KOPT-K1 (cell line): ENCODE measurements around the gene FBXW5.
A peak's percentile ranks its signal among the peaks of the same experiment; 100 is the strongest.

Source experiments
- H3K27ac ChIP-seq: fragments of 200-600 bp; sonication (generic); 2 replicates; pipeline ENCODE4 v1.5.1; 2016; ENCODE audit warnings: antibody characterized with exemption, mild to moderate bottlenecking, low read depth, low read length; ENCODE audit not compliant: poor library complexity, severe bottlenecking
- H3K36me3 ChIP-seq: fragments of 200-600 bp; sonication (generic); 2 replicates; pipeline ENCODE4 v1.5.1; 2017; ENCODE audit warnings: antibody characterized with exemption, mild to moderate bottlenecking, low read length, moderate library complexity; ENCODE audit not compliant: insufficient read depth
- H3K9me3 ChIP-seq: fragments of 200-600 bp; sonication (generic); 2 replicates; pipeline ENCODE4 v1.5.1; 2017; ENCODE audit warnings: antibody characterized with exemption, low read length, mild to moderate bottlenecking; ENCODE audit not compliant: insufficient read depth, poor library complexity, severe bottlenecking

The FBXW5 gene

GRCh38 chr9:136949817-136950655, 5.5 kb upstream of the FBXW5 start:
- H3K9me3 ChIP-seq: no peaks in the 10 kb centered on the region
- H3K27ac ChIP-seq: peak overlapping the region; percentile 70
- no peaks in the 10 kb centered on the region for H3K36me3 ChIP-seq

- peak overlapping the region; percentile 70 for H3K27ac ChIP-seq
- no peaks in the 10 kb centered on the region for H3K36me3 ChIP-seq
Measured at GRCh38 chr9:136949239-136949816, 4.8 kb upstream of the FBXW5 start.

GRCh38 chr9:136947955-136948510, 3.5 kb upstream of the FBXW5 start:
- H3K27ac ChIP-seq: no peak overlapping the region

More at GRCh38 chr9:136949239-136949816, 4.8 kb upstream of the FBXW5 start:
- no peaks in the 10 kb centered on the region for H3K9me3 ChIP-seq

GRCh38 chr9:136947028-136947891, 2.7 kb upstream of the FBXW5 start:
- H3K27ac ChIP-seq: no peak overlapping the region

More at GRCh38 chr9:136947955-136948510, 3.5 kb upstream of the FBXW5 start:
- no peaks in the 10 kb centered on the region for H3K9me3 ChIP-seq
- H3K36me3 ChIP-seq: no peaks in the 10 kb centered on the region

GRCh38 chr9:136946228-136947027, 1.9 kb upstream of the FBXW5 start:
- H3K36me3 ChIP-seq: peaks cover 12% of the 10 kb centered on the region; the same call in 1 of the 2 replicates
- no peaks in the 10 kb centered on the region for H3K9me3 ChIP-seq
- no peak overlapping the region for H3K27ac ChIP-seq

More at GRCh38 chr9:136947028-136947891, 2.7 kb upstream of the FBXW5 start:
- peaks cover 4% of the 10 kb centered on the region; the same call in 1 of the 2 replicates for H3K36me3 ChIP-seq
- H3K9me3 ChIP-seq: no peaks in the 10 kb centered on the region

GRCh38 chr9:136945333-136946227, 1.0 kb upstream of the FBXW5 start:
- no peak overlapping the region for H3K27ac ChIP-seq
- peaks cover 21% of the 10 kb centered on the region; the same call in 1 of the 2 replicates for H3K36me3 ChIP-seq
- H3K9me3 ChIP-seq: no peaks in the 10 kb centered on the region

GRCh38 chr9:136944212-136944518, 373 bp downstream of the FBXW5 start:
- Histone ChIP-seq H3K36me3 (peaks cover 35% of the 10 kb centered on the region; the same call in 1 of the 2 replicates), H3K27ac (peak overlapping the region; percentile 85), H3K9me3 (no peaks in the 10 kb centered on the region)

GRCh38 chr9:136943291-136944211, 987 bp downstream of the FBXW5 start:
- no peaks in the 10 kb centered on the region for H3K9me3 ChIP-seq
- H3K36me3 ChIP-seq: peaks cover 37% of the 10 kb centered on the region; the same call in 1 of the 2 replicates
- peak overlapping the region; percentile 85 for H3K27ac ChIP-seq

- no peaks in the 10 kb centered on the region for H3K9me3 ChIP-seq
- peaks cover 40% of the 10 kb centered on the region; the same call in 1 of the 2 replicates for H3K36me3 ChIP-seq
- H3K27ac ChIP-seq: no peak overlapping the region
Measured at GRCh38 chr9:136942881-136943230, 1.7 kb downstream of the FBXW5 start.

GRCh38 chr9:136942112-136942880, 2.2 kb downstream of the FBXW5 start:
- H3K36me3 ChIP-seq: peaks cover 45% of the 10 kb centered on the region; the same call in 1 of the 2 replicates
- H3K9me3 ChIP-seq: no peaks in the 10 kb centered on the region
- H3K27ac ChIP-seq: no peak overlapping the region

- no peak overlapping the region for H3K27ac ChIP-seq
- H3K36me3 ChIP-seq: peaks cover 52% of the 10 kb centered on the region; the same call in 1 of the 2 replicates
- H3K9me3 ChIP-seq: no peaks in the 10 kb centered on the region
Measured at GRCh38 chr9:136941231-136942111, 3.1 kb downstream of the FBXW5 start.
